Mesothelial cell of epicardium (in vitro differentiated cells): ENCODE data around the gene LACTBL1. TPM values are rescaled to one million over a fixed set of nuclear protein-coding genes. Genes with fewer than 3 reads are reported as not detected.
"Not testable (repeated sequence)": the region's sequence is repeated elsewhere in the genome, so short reads cannot be mapped to it uniquely, and the experiment has no call there.

Experiments
- DNase-seq, 2 experiments: peaks; one replicate each; pipeline ENCODE4 v3.0.0; 2021; ENCODE audit warnings: low spot score in 2 of 2; ENCODE audit not compliant: unreplicated experiment in 2 of 2
- H3K27ac Mint-ChIP-seq: 2 replicates; pipeline ENCODE4 v1.8.0; 2021; ENCODE audit warnings: mixed read lengths
- H3K27me3 Mint-ChIP-seq: 2 replicates; pipeline ENCODE4 v1.8.0; 2021; ENCODE audit warnings: low read depth, mixed read lengths
- H3K36me3 Mint-ChIP-seq: 2 replicates; pipeline ENCODE4 v1.8.0; 2021; ENCODE audit warnings: mixed read lengths
- H3K4me1 Mint-ChIP-seq: 2 replicates; pipeline ENCODE4 v1.8.0; 2021; ENCODE audit warnings: mixed read lengths
- H3K4me3 Mint-ChIP-seq: 2 replicates; pipeline ENCODE4 v1.8.0; 2021; ENCODE audit warnings: mild to moderate bottlenecking, moderate library complexity, mixed read lengths
- H3K9me3 Mint-ChIP-seq: 2 replicates; pipeline ENCODE4 v1.8.0; 2021; ENCODE audit warnings: mixed read lengths
- CTCF ChIP-seq: fragments of 200-600 bp; sonication (generic); IDR thresholded peaks from one replicate; pipeline ENCODE4 v1.5.0; 2021; ENCODE audit warnings: antibody characterized with exemption; ENCODE audit not compliant: unreplicated experiment
- total RNA-seq: library from RNA; stranded (reverse); gene quantifications from 3 replicates; pipeline ENCODE4 v1.2.1, GENCODE V29; 2021

The LACTBL1 gene
- total RNA-seq, 1 donor from 2014 or later, result not detected

GRCh38 chr1:23019094-23019862 is 46.6 kb upstream of the LACTBL1 start, which contains the start of gene KDM1A:
KDM1A (plus strand) TSS chr1:23019468; CDS start chr1:23019597, 129 bp downstream.
- H3K4me1 Mint-ChIP-seq, result peaks cover 20% of the 10 kb centered on the region
- H3K27ac Mint-ChIP-seq, result peak within 1 kb of the TSS; percentile 99
- peak within 1 kb of the TSS; percentile 94 for H3K4me3 Mint-ChIP-seq
- H3K27me3 Mint-ChIP-seq, result no peaks in the 10 kb centered on the region
- peaks cover 12% of the 10 kb centered on the region for H3K9me3 Mint-ChIP-seq
- DNase-seq, result peak; percentile 91 to 95
- TF ChIP-seq CTCF, result no peak
- peaks cover 13% of the 10 kb centered on the region for H3K36me3 Mint-ChIP-seq

- Mint-ChIP-seq H3K27me3 (no peaks in the 10 kb centered on the region), H3K27ac (peak overlapping the region; percentile 99), H3K4me3 (peak overlapping the region; percentile 94), H3K4me1 (peaks cover 20% of the 10 kb centered on the region), H3K36me3 (peaks cover 9% of the 10 kb centered on the region), H3K9me3 (peaks cover 7% of the 10 kb centered on the region)
- no peak for DNase-seq
- TF ChIP-seq CTCF, result no peak
These were observed 46.0 kb upstream of the LACTBL1 start for GRCh38 chr1:23018661-23019093.

- no peak for TF ChIP-seq CTCF
- H3K27me3 Mint-ChIP-seq, result no peaks in the 10 kb centered on the region
- H3K4me1 Mint-ChIP-seq, result peaks cover 5% of the 10 kb centered on the region
- H3K4me3 Mint-ChIP-seq, result no peak overlapping the region
- no peaks in the 10 kb centered on the region for H3K36me3 Mint-ChIP-seq
- H3K27ac Mint-ChIP-seq, result no peak overlapping the region
- no peak for DNase-seq
- H3K9me3 Mint-ChIP-seq, result no peaks in the 10 kb centered on the region
These were observed 41.0 kb upstream of the LACTBL1 start for GRCh38 chr1:23013657-23014056.

- not testable (repeated sequence) for H3K4me1 Mint-ChIP-seq, H3K36me3 Mint-ChIP-seq, H3K4me3 Mint-ChIP-seq, H3K27me3 Mint-ChIP-seq, H3K9me3 Mint-ChIP-seq, H3K27ac Mint-ChIP-seq, DNase-seq
These were observed 37.4 kb upstream of the LACTBL1 start for GRCh38 chr1:23010025-23010424.

- DNase-seq, result no peak
- Mint-ChIP-seq H3K4me1 (no peaks in the 10 kb centered on the region), H3K36me3 (no peaks in the 10 kb centered on the region), H3K27ac (no peak overlapping the region), H3K4me3 (no peak overlapping the region), H3K27me3 (peaks cover 2% of the 10 kb centered on the region), H3K9me3 (no peaks in the 10 kb centered on the region)
- no peak for TF ChIP-seq CTCF
These were observed 36.2 kb upstream of the LACTBL1 start for GRCh38 chr1:23008901-23009300.

GRCh38 chr1:23007106-23007505 is 34.4 kb upstream of the LACTBL1 start:
- Mint-ChIP-seq H3K36me3 (no peaks in the 10 kb centered on the region), H3K4me3 (no peak overlapping the region), H3K9me3 (no peaks in the 10 kb centered on the region), H3K4me1 (no peaks in the 10 kb centered on the region), H3K27me3 (peaks cover 7% of the 10 kb centered on the region), H3K27ac (no peak overlapping the region)
- no peak for DNase-seq
- no peak for TF ChIP-seq CTCF

- H3K9me3 Mint-ChIP-seq, H3K4me1 Mint-ChIP-seq, DNase-seq, H3K4me3 Mint-ChIP-seq, H3K36me3 Mint-ChIP-seq, H3K27ac Mint-ChIP-seq, H3K27me3 Mint-ChIP-seq: not testable (repeated sequence)
These were observed 32.1 kb upstream of the LACTBL1 start for GRCh38 chr1:23004769-23005168.
